Thyroid gland (tissue), 4 donors: ENCODE results near the gene STXBP5L.

Source experiments
- CTCF ChIP-seq, 6 experiments: fragments of 200-600 bp in 3 of 6; fragments of 450-650 bp in 3 of 6; sonication (generic) in 3 of 6; IDR thresholded peaks; one replicate each; pipeline ENCODE4 v1.5.1; 2016 to 2019; ENCODE audit warnings: antibody characterized with exemption in 6 of 6, mild to moderate bottlenecking in 2 of 6, inconsistent platforms in 1 of 6, moderate library complexity in 1 of 6
- POLR2A ChIP-seq, 2 donors: fragments of 450-650 bp; IDR thresholded peaks; one replicate each; pipeline ENCODE4 v1.6.1; 2017; ENCODE audit warnings: antibody characterized with exemption in 2 of 2, mild to moderate bottlenecking in 2 of 2, moderate library complexity in 1 of 2

DNA sequence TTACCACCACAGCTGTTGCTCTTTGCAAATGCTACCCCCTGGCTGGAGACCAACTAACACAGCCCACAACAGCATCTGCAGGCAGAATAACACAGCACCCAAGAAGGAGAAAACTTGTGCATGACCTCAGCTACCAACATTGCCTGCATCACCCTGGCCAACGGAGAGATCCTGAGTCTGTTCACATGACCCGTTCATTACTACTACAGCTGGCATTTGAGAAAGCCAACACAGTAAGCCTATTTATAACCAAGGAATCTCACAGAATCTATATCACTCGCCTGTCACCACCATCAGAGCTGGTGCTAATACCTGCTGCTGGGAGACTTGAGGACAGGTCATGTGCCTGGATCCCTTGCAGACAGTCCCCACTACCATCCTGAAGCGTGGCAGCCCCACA is 422.6 kb downstream of the STXBP5L start:
- TF ChIP-seq POLR2A (IDR thresholded peaks at IDR 0.05) = no peak
- no peak for TF ChIP-seq CTCF (IDR thresholded peaks at IDR 0.05)
